OCI-LY1 (cell line): ENCODE measurements around the gene GLTPD2.

ENCODE experiments used
- H2AFZ ChIP-seq: fragments of 200-600 bp; sonication (generic), shearing (Covaris generic); 2 replicates; pipeline ENCODE4 v1.6.0; 2014; ENCODE audit warnings: antibody characterized with exemption, mild to moderate bottlenecking, low read length
- H3F3A ChIP-seq: fragments of 200-600 bp; sonication (generic), shearing (Covaris generic); 2 replicates; pipeline ENCODE4 v1.6.0; 2014; ENCODE audit warnings: mild to moderate bottlenecking, antibody characterized with exemption, low read length, moderate library complexity; ENCODE audit not compliant: insufficient read depth
- H3K27ac ChIP-seq: fragments of 200-600 bp; sonication (generic); 2 replicates; pipeline ENCODE4 v1.5.1; 2014; ENCODE audit warnings: low read length, mixed run types, mild to moderate bottlenecking, low read depth; ENCODE audit not compliant: poor library complexity, severe bottlenecking
- H3K27me3 ChIP-seq: fragments of 200-600 bp; sonication (generic); 2 replicates; pipeline ENCODE4 v1.6.0; 2014; ENCODE audit warnings: antibody characterized with exemption, mild to moderate bottlenecking, low read length, moderate library complexity; ENCODE audit not compliant: insufficient read depth
- H3K36me3 ChIP-seq: fragments of 200-600 bp; sonication (generic); 2 replicates; pipeline ENCODE4 v1.6.1; 2014; ENCODE audit warnings: mild to moderate bottlenecking, antibody characterized with exemption, low read length, moderate library complexity, mixed read lengths; ENCODE audit not compliant: insufficient read depth
- H3K4me1 ChIP-seq: fragments of 200-600 bp; sonication (generic); 2 replicates; pipeline ENCODE4 v1.5.1; 2014; ENCODE audit warnings: mild to moderate bottlenecking, low read length, moderate library complexity; ENCODE audit not compliant: insufficient read depth, severe bottlenecking
- H3K4me2 ChIP-seq: fragments of 200-600 bp; sonication (generic), shearing (Covaris generic); 2 replicates; pipeline ENCODE4 v1.6.1; 2014; ENCODE audit warnings: low read length
- H3K4me3 ChIP-seq: fragments of 200-600 bp; sonication (generic); 2 replicates; pipeline ENCODE4 v1.5.1; 2014; ENCODE audit warnings: low read length, low read depth, mild to moderate bottlenecking, mixed read lengths; ENCODE audit not compliant: poor library complexity, severe bottlenecking
- H3K79me2 ChIP-seq: fragments of 200-600 bp; shearing (Covaris generic); 2 replicates; pipeline ENCODE4 v1.6.1; 2016; ENCODE audit warnings: mixed run types, low read length, mixed read lengths; ENCODE audit not compliant: insufficient read depth
- H3K9ac ChIP-seq: fragments of 200-600 bp; sonication (generic), shearing (Covaris generic); 2 replicates; pipeline ENCODE4 v1.6.1; 2014; ENCODE audit warnings: mild to moderate bottlenecking, low read length, mixed read lengths
- H3K9me2 ChIP-seq: fragments of 200-600 bp; sonication (generic), shearing (Covaris generic); 2 replicates; pipeline ENCODE4 v1.6.1; 2014; ENCODE audit warnings: low read depth, mild to moderate bottlenecking, low read length, mixed read lengths
- H3K9me3 ChIP-seq: fragments of 200-600 bp; shearing (Covaris generic); 2 replicates; pipeline ENCODE4 v1.6.1; 2014; ENCODE audit warnings: low read length, mixed read lengths
- H4K20me1 ChIP-seq: fragments of 200-600 bp; sonication (generic), shearing (Covaris generic); 2 replicates; pipeline ENCODE4 v1.6.0; 2016; ENCODE audit warnings: mild to moderate bottlenecking, low read length; ENCODE audit not compliant: insufficient read depth
- EZH2 ChIP-seq: fragments of 200-600 bp; sonication (generic), shearing (Covaris generic); IDR thresholded peaks from 2 replicates; pipeline ENCODE4 v1.8.0; 2017; ENCODE audit warnings: borderline replicate concordance, mixed run types, mild to moderate bottlenecking, antibody characterized with exemption, low read length, moderate library complexity, mixed read lengths
- TF ChIP-seq, protein P1 (sequence below): fragments of 200-600 bp; sonication (generic), shearing (Covaris generic); IDR thresholded peaks from 2 replicates; pipeline ENCODE4 v1.5.1; 2017; ENCODE audit warnings: mild to moderate bottlenecking, antibody characterized with exemption, low read length, moderate library complexity, mixed read lengths

The GLTPD2 gene

DNA sequence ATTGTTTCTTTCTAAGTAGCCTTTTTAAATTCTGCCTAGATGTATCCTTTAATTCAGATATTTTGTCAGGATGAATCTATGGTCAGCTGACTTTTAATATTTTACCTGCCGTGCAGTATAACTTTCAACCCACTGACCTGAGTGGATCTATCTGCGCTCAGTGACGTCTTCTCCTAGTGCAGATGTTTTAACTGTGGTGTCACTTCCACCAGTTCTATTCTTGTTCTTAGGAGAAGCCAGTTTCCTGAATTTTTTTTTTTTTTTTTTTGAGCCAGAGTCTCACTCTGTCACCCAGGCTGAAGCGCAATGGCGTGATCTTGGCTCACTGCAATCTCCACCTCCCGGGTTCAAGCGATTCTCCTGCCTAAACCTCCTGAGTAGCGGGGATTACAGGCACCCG lies 22.0 kb upstream of the GLTPD2 start:
- Histone ChIP-seq H3F3A (no peaks in the 10 kb centered on the region), H3K27me3 (peaks cover 8% of the 10 kb centered on the region; the same call in 1 of the 2 replicates), H3K9me3 (no peaks in the 10 kb centered on the region), H3K27ac (no peak overlapping the region), H3K79me2 (no peaks in the 10 kb centered on the region), H2AFZ (no peak overlapping the region), H3K4me2 (no peak overlapping the region), H3K9me2 (no peaks in the 10 kb centered on the region), H3K9ac (no peak overlapping the region), H4K20me1 (no peaks in the 10 kb centered on the region), H3K4me3 (no peak overlapping the region), H3K36me3 (no peaks in the 10 kb centered on the region), H3K4me1 (no peaks in the 10 kb centered on the region)
- TF ChIP-seq EZH2, result no peak
- TF ChIP-seq, protein P1, sequence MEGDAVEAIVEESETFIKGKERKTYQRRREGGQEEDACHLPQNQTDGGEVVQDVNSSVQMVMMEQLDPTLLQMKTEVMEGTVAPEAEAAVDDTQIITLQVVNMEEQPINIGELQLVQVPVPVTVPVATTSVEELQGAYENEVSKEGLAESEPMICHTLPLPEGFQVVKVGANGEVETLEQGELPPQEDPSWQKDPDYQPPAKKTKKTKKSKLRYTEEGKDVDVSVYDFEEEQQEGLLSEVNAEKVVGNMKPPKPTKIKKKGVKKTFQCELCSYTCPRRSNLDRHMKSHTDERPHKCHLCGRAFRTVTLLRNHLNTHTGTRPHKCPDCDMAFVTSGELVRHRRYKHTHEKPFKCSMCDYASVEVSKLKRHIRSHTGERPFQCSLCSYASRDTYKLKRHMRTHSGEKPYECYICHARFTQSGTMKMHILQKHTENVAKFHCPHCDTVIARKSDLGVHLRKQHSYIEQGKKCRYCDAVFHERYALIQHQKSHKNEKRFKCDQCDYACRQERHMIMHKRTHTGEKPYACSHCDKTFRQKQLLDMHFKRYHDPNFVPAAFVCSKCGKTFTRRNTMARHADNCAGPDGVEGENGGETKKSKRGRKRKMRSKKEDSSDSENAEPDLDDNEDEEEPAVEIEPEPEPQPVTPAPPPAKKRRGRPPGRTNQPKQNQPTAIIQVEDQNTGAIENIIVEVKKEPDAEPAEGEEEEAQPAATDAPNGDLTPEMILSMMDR, result no peak

- Histone ChIP-seq H3K79me2 (no peaks in the 10 kb centered on the region), H3F3A (no peaks in the 10 kb centered on the region), H3K36me3 (no peaks in the 10 kb centered on the region), H4K20me1 (no peaks in the 10 kb centered on the region), H3K9ac (no peak overlapping the region), H3K4me1 (no peaks in the 10 kb centered on the region), H3K27me3 (peaks cover 16% of the 10 kb centered on the region; the same call in 1 of the 2 replicates), H2AFZ (no peak overlapping the region), H3K4me3 (no peak overlapping the region), H3K27ac (no peak overlapping the region), H3K9me3 (no peaks in the 10 kb centered on the region), H3K9me2 (no peaks in the 10 kb centered on the region), H3K4me2 (no peak overlapping the region)
- TF ChIP-seq EZH2, result no peak
- TF ChIP-seq, protein P1, result no peak
Observed at GRCh38 chr17:4768298-4768697, 20.5 kb upstream of the GLTPD2 start.

DNA sequence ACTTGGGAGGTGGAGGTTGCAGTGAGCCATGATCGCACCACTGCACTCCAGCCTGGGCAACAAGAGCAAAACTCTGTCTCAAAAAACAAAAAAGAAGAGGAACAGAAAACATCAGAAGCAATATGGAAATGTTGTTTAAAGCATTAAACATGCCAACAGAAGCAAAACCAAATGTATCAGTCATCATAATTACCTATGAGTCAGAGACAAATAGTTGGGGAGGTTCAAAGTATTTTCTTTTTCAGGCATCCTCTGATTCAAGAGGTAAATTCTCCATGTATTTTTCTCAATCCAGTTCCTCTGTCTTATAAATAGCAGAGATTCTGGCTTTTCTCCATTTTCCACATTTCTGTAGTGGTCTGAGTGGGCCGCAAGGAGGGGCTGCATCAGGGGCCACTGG lies 19.1 kb upstream of the GLTPD2 start:
- no peak overlapping the region for H3K4me2 ChIP-seq

More for the DNA sequence above, 19.1 kb upstream of the GLTPD2 start:
- H3K79me2 ChIP-seq, result no peaks in the 10 kb centered on the region
- no peak overlapping the region for H3K4me3 ChIP-seq
- H3K9ac ChIP-seq, result no peak overlapping the region
- no peak overlapping the region for H3K27ac ChIP-seq
- no peak overlapping the region for H2AFZ ChIP-seq
- H3K4me1 ChIP-seq, result no peaks in the 10 kb centered on the region
- H3K9me2 ChIP-seq, result no peaks in the 10 kb centered on the region
- H3K9me3 ChIP-seq, result no peaks in the 10 kb centered on the region
- H3K27me3 ChIP-seq, result peaks cover 16% of the 10 kb centered on the region; the same call in 1 of the 2 replicates
- no peak for TF ChIP-seq EZH2
- TF ChIP-seq, protein P1, result no peak
- no peaks in the 10 kb centered on the region for H3K36me3 ChIP-seq
- H3F3A ChIP-seq, result no peaks in the 10 kb centered on the region
- no peaks in the 10 kb centered on the region for H4K20me1 ChIP-seq
